GM18907 (cell line): ENCODE results near the gene EIF3F.
"Not testable (repeated sequence)": the region's sequence is repeated elsewhere in the genome, so short reads cannot be mapped to it uniquely, and the experiment has no call there.

Experiments
- ATAC-seq: cut with Tn5 transposase; IDR thresholded peaks from one replicate; pipeline ENCODE4 v1.9.1; 2021; ENCODE audit warnings: mild to moderate bottlenecking, moderate library complexity; ENCODE audit not compliant: unreplicated experiment

EIF3F gene

GRCh38 chr11:7987560-7987883 is 385 bp downstream of the EIF3F start:
- not testable (repeated sequence) for ATAC-seq

GRCh38 chr11:7994581-7995278 is 7.6 kb downstream of the EIF3F start:
- no peak for ATAC-seq

GRCh38 chr11:7999795-8000194 is 12.7 kb downstream of the EIF3F start:
- ATAC-seq, result no peak

GRCh38 chr11:8000390-8000789 is 13.3 kb downstream of the EIF3F start:
- ATAC-seq, result no peak

GRCh38 chr11:8002676-8003075 is 15.5 kb downstream of the EIF3F start:
- no peak for ATAC-seq

- ATAC-seq, result no peak
Observed at GRCh38 chr11:8003187-8003586, 16.1 kb downstream of the EIF3F start.

GRCh38 chr11:8004008-8004407 is 16.9 kb downstream of the EIF3F start:
- ATAC-seq, result no peak

GRCh38 chr11:8005556-8005955 is 18.4 kb downstream of the EIF3F start:
- ATAC-seq, result no peak

- ATAC-seq, result peak; percentile 65
Observed at GRCh38 chr11:8006349-8006977, 19.3 kb downstream of the EIF3F start.

- no peak for ATAC-seq
Observed at GRCh38 chr11:8008212-8008611, 21.1 kb downstream of the EIF3F start.

- no peak for ATAC-seq
Observed at GRCh38 chr11:8009856-8010255, 22.7 kb downstream of the EIF3F start.

GRCh38 chr11:8011371-8011770 is 24.2 kb downstream of the EIF3F start:
- ATAC-seq, result no peak

- ATAC-seq, result no peak
Observed at GRCh38 chr11:8011981-8012444, 24.9 kb downstream of the EIF3F start.

GRCh38 chr11:8013833-8014232 is 26.7 kb downstream of the EIF3F start:
- ATAC-seq, result no peak

GRCh38 chr11:8015753-8016239 is 28.7 kb downstream of the EIF3F start:
- no peak for ATAC-seq

GRCh38 chr11:8016440-8016839 is 29.3 kb downstream of the EIF3F start:
- no peak for ATAC-seq

- no peak for ATAC-seq
Observed at GRCh38 chr11:8017071-8017470, 29.9 kb downstream of the EIF3F start.

- no peak for ATAC-seq
Observed at GRCh38 chr11:8017894-8018483, 30.9 kb downstream of the EIF3F start.

- ATAC-seq, result no peak
Observed at GRCh38 chr11:8018484-8019313, 31.6 kb downstream of the EIF3F start.

GRCh38 chr11:8019314-8020243 is 32.4 kb downstream of the EIF3F start:
- no peak for ATAC-seq
